Cortex of kidney (tissue), 1 donor: ENCODE data around the gene AQP12A.

Source experiments
- DNase-seq: peaks from one replicate; lab custom pipeline; 2025; lab: John Stamatoyannopoulos, UW

The AQP12A gene

GRCh38 chr2:240708457-240708856, 16.8 kb downstream of the AQP12A start:
- DNase-seq: no peak

GRCh38 chr2:240711296-240711695, 19.6 kb downstream of the AQP12A start:
- DNase-seq: no peak

- DNase-seq: no peak
These were observed 20.0 kb downstream of the AQP12A start for GRCh38 chr2:240711701-240712100.

- DNase-seq: no peak
These were observed 20.5 kb downstream of the AQP12A start for GRCh38 chr2:240712121-240712520.

GRCh38 chr2:240713071-240713927, 21.6 kb downstream of the AQP12A start:
- no peak for DNase-seq

- DNase-seq: no peak
These were observed 22.5 kb downstream of the AQP12A start for GRCh38 chr2:240713928-240714746.

- no peak for DNase-seq
These were observed 23.4 kb downstream of the AQP12A start for GRCh38 chr2:240714747-240715725.

- no peak for DNase-seq
These were observed 24.6 kb downstream of the AQP12A start for GRCh38 chr2:240716130-240716798.

- DNase-seq: no peak
These were observed 25.5 kb downstream of the AQP12A start for GRCh38 chr2:240717181-240717641.

GRCh38 chr2:240717681-240718581, 26.3 kb downstream of the AQP12A start:
- DNase-seq: no peak

- no peak for DNase-seq
These were observed 27.3 kb downstream of the AQP12A start for GRCh38 chr2:240718896-240719490.

GRCh38 chr2:240719676-240720545, 28.2 kb downstream of the AQP12A start:
- DNase-seq: no peak

- DNase-seq: no peak
These were observed 29.3 kb downstream of the AQP12A start for GRCh38 chr2:240720686-240721595.

- no peak for DNase-seq
These were observed 30.0 kb downstream of the AQP12A start for GRCh38 chr2:240721596-240722180.

GRCh38 chr2:240722376-240722775, 30.7 kb downstream of the AQP12A start:
- DNase-seq: no peak

GRCh38 chr2:240722796-240723735, 31.4 kb downstream of the AQP12A start:
- no peak for DNase-seq
